ENCODE results near the gene CCNH. TPM values are rescaled to one million over a fixed set of nuclear protein-coding genes. Genes with fewer than 3 reads are reported as not detected.
A peak's percentile ranks its signal among the peaks of the same experiment; 100 is the strongest.

The CCNH gene
- total RNA-seq, 1 donor: 58.3 TPM

- H3K4me3 ChIP-seq (ENCODE audit: low read depth, low read length): no peak overlapping the region
- TF ChIP-seq CTCF (IDR thresholded peaks at IDR 0.05; ENCODE audit: insufficient read depth, low read depth, low read length): no peak
- no peak for DNase-seq (ENCODE audit: low read depth)
These were observed 22.0 kb downstream of the CCNH start for GRCh38 chr5:87390576-87391199.

GRCh38 chr5:87390075-87390474 lies 22.7 kb downstream of the CCNH start:
- no peak for TF ChIP-seq CTCF (IDR thresholded peaks at IDR 0.05; ENCODE audit: insufficient read depth, low read depth, low read length)
- H3K4me3 ChIP-seq (ENCODE audit: low read depth, low read length): no peak overlapping the region
- DNase-seq (ENCODE audit: low read depth): no peak

DNA sequence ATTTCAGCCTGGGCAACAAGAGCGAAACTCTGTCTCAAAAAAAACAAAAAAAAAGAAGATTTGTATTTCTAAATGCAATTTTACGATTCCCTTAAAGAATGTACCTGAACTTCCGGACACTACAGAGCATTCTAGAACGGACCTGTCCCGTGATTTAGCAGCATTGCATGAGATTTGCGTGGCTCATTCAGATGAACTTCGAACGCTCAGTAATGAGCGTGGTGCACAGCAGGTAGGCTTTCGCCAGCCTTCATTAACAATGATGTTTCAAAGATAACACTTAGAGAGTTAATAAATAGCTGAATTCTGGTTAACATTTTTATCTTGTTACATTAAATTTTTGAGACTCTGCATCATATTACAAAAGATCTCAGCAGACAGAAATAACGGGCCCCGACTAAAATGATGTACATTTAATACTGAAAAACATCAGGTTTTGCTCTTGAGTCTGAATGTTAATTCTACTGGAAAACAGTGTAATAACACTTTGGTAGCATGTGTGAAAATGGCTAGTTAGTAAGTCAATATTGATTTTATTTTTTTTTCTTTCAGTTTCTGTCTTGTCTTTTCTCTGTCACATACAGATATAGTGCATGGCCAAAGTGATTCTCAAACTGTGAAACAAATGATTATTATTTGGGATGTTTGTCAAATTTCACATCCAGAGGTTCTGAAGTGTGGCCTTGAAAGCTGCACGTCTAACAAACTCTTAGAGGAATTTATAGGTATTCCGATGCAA lies 23.3 kb downstream of the CCNH start:
- no peak for DNase-seq (ENCODE audit: low read depth)
- TF ChIP-seq CTCF (IDR thresholded peaks at IDR 0.05; ENCODE audit: insufficient read depth, low read depth, low read length): no peak
- no peak overlapping the region for H3K4me3 ChIP-seq (ENCODE audit: low read depth, low read length)

GRCh38 chr5:87388129-87388528 lies 24.6 kb downstream of the CCNH start:
- TF ChIP-seq CTCF (IDR thresholded peaks at IDR 0.05; ENCODE audit: insufficient read depth, low read depth, low read length): no peak
- no peak overlapping the region for H3K4me3 ChIP-seq (ENCODE audit: low read depth, low read length)
- no peak for DNase-seq (ENCODE audit: low read depth)

GRCh38 chr5:87385802-87386201 lies 26.9 kb downstream of the CCNH start:
- TF ChIP-seq CTCF (IDR thresholded peaks at IDR 0.05; ENCODE audit: insufficient read depth, low read depth, low read length): no peak
- H3K4me3 ChIP-seq (ENCODE audit: low read depth, low read length): no peak overlapping the region
- DNase-seq (ENCODE audit: low read depth): no peak

DNA sequence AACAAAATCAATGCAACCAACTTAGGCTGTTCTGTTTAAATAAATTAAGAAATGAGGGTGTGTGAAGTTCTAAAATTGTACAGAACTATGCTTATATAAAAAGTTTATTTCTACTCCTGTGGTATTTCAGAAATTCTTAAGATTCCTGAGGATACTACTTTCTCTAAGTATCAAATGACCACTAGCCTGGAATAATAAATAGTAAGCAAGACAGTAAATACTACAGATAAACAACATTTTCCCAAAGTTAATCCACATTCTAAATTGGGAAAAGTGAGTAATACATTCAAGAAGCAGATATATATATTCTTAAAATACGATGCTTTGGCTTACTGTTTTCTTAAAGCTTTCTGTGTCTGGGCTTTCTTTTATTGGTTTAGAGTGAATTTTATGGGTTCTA lies 29.5 kb downstream of the CCNH start:
- peak; percentile 48 for DNase-seq (ENCODE audit: low read depth)
- H3K4me3 ChIP-seq (ENCODE audit: low read depth, low read length): no peak overlapping the region
- no peak for TF ChIP-seq CTCF (IDR thresholded peaks at IDR 0.05; ENCODE audit: insufficient read depth, low read depth, low read length)
